CD14-positive monocyte (primary cell): ENCODE measurements around the gene TCHP. TPM values are rescaled to one million over a fixed set of nuclear protein-coding genes. Genes with fewer than 3 reads are reported as not detected.
A peak's percentile ranks its signal among the peaks of the same experiment; 100 is the strongest.

Experiments
- DNase-seq, 3 donors: peaks; one replicate each; pipeline ENCODE4 v3.0.0-alpha.2; 2011 to 2022
- H2AFZ ChIP-seq: 2 replicates; pipeline ENCODE4 v1.6.0; 2012; ENCODE audit warnings: mild to moderate bottlenecking, low read depth, low read length, inconsistent platforms; ENCODE audit not compliant: insufficient read depth, poor library complexity, severe bottlenecking
- H3K27ac ChIP-seq, 2 donors: 1 replicate in 1 of 2; 2 replicates in 1 of 2; pipeline ENCODE4 v1.5.1; 2012 to 2013; ENCODE audit warnings: low read length in 2 of 2, control low read depth in 1 of 2, inconsistent platforms in 1 of 2, low read depth in 1 of 2, mild to moderate bottlenecking in 1 of 2
- H3K27me3 ChIP-seq, 2 donors: one replicate each; pipeline versions ENCODE4 v1.6.0 to v1.6.1; 2011 to 2013; ENCODE audit warnings: low read length in 2 of 2; ENCODE audit not compliant: control insufficient read depth in 2 of 2, insufficient read depth in 2 of 2
- H3K36me3 ChIP-seq, 2 donors: replicated peaks in 1 of 2; 1 replicate in 1 of 2; 2 replicates in 1 of 2; pipeline versions ENCODE4 v1.5.1 to v1.6.1; 2012 to 2013; ENCODE audit warnings: low read length in 2 of 2, control low read depth in 1 of 2, inconsistent platforms in 1 of 2, mild to moderate bottlenecking in 1 of 2; ENCODE audit not compliant: insufficient read depth in 2 of 2, control insufficient read depth in 1 of 2
- H3K4me1 ChIP-seq, 2 donors: 1 replicate in 1 of 2; 2 replicates in 1 of 2; pipeline versions ENCODE4 v1.5.1 to v1.6.1; 2012 to 2013; ENCODE audit warnings: low read length in 2 of 2, control low read depth in 1 of 2, inconsistent platforms in 1 of 2, mild to moderate bottlenecking in 1 of 2, moderate library complexity in 1 of 2; ENCODE audit not compliant: insufficient read depth in 2 of 2, control insufficient read depth in 1 of 2
- H3K4me2 ChIP-seq: replicated peaks from 2 replicates; pipeline ENCODE3; 2012; ENCODE audit warnings: low read length, moderate library complexity, mild to moderate bottlenecking; ENCODE audit not compliant: poor library complexity, severe bottlenecking; ENCODE audit errors: extremely low read depth
- H3K4me3 ChIP-seq, 3 experiments: fragments of 200-600 bp in 1 of 3; sonication (generic) in 1 of 3; replicated peaks in 1 of 3; 1 replicate in 2 of 3; 2 replicates in 1 of 3; pipeline ENCODE4 v1.5.1; 2011 to 2013; ENCODE audit warnings: low read length in 3 of 3, mild to moderate bottlenecking in 3 of 3, control low read depth in 2 of 3, low read depth in 2 of 3, inconsistent platforms in 1 of 3, moderate library complexity in 1 of 3
- H3K79me2 ChIP-seq: 2 replicates; pipeline ENCODE4 v1.6.0; 2012; ENCODE audit warnings: mild to moderate bottlenecking, control low read depth, inconsistent platforms, low read length, moderate library complexity; ENCODE audit not compliant: insufficient read depth
- H3K9ac ChIP-seq: 2 replicates; pipeline ENCODE4 v1.6.0; 2017; ENCODE audit warnings: low read length, mild to moderate bottlenecking; ENCODE audit not compliant: insufficient read depth, poor library complexity, severe bottlenecking
- H3K9me3 ChIP-seq, 2 donors: replicated peaks in 1 of 2; 1 replicate in 1 of 2; 2 replicates in 1 of 2; pipeline versions ENCODE4 v1.5.1 to v1.6.1; 2012 to 2013; ENCODE audit warnings: low read length in 2 of 2, control low read depth in 1 of 2; ENCODE audit not compliant: control insufficient read depth in 1 of 2, insufficient read depth in 1 of 2
- H4K20me1 ChIP-seq: 2 replicates; pipeline ENCODE4 v1.6.0; 2012; ENCODE audit warnings: mild to moderate bottlenecking, low read length, control low read depth, moderate library complexity; ENCODE audit not compliant: insufficient read depth
- H3K27ac Mint-ChIP-seq, 7 donors: one replicate each; pipeline ENCODE4 v1.8.0; 2020; ENCODE audit warnings: mild to moderate bottlenecking in 7 of 7, mixed read lengths in 7 of 7, moderate library complexity in 6 of 7, inconsistent platforms in 2 of 7
- H3K27me3 Mint-ChIP-seq, 3 donors: one replicate each; pipeline ENCODE4 v1.8.0; 2021 to 2022; ENCODE audit warnings: low read depth in 3 of 3, mild to moderate bottlenecking in 3 of 3, mixed read lengths in 3 of 3, moderate library complexity in 3 of 3, inconsistent platforms in 1 of 3
- H3K36me3 Mint-ChIP-seq, 2 donors: one replicate each; pipeline ENCODE4 v1.8.0; 2020; ENCODE audit warnings: mixed read lengths in 2 of 2, inconsistent platforms in 1 of 2, mild to moderate bottlenecking in 1 of 2
- H3K4me1 Mint-ChIP-seq: one replicate; pipeline ENCODE4 v1.8.0; 2020; ENCODE audit warnings: mild to moderate bottlenecking, mixed read lengths
- H3K4me3 Mint-ChIP-seq, 2 donors: one replicate each; pipeline ENCODE4 v1.8.0; 2020; ENCODE audit warnings: mild to moderate bottlenecking in 2 of 2, mixed read lengths in 2 of 2, moderate library complexity in 1 of 2
- H3K9me3 Mint-ChIP-seq, 7 donors: one replicate each; pipeline ENCODE4 v1.8.0; 2020 to 2022; ENCODE audit warnings: mixed read lengths in 7 of 7, mild to moderate bottlenecking in 6 of 7, moderate library complexity in 6 of 7, inconsistent platforms in 2 of 7
- CTCF ChIP-seq: fragments of 200-600 bp; IDR thresholded peaks from one replicate; pipeline ENCODE4 v1.8.0; 2022; ENCODE audit warnings: antibody characterized with exemption, mild to moderate bottlenecking
- WGBS: methylation state at CpG from one replicate; pipeline ENCODE4 v1.1.5; 2013; ENCODE audit warnings: missing lambda C conversion rate; ENCODE audit not compliant: insufficient coverage; 5-methylcytosine and 5-hydroxymethylcytosine counted together
- intact Hi-C, 2 donors: fragments of 100-400 bp; cut with micrococcal nuclease; formaldehyde crosslinking; loops; one replicate each; pipeline versions ENCODE4 v1.15.0 to v1.15.1; 2023
- polyA plus RNA-seq, 3 donors: library from polyadenylated mRNA; depleted of rRNA in 1 of 3; unstranded in 2 of 3; stranded (reverse) in 1 of 3; fragments of 300-500 nt in 2 of 3; fragments of >200 nt in 1 of 3; fragmentation: Illumina TruSeq in 2 of 3; gene quantifications; 1 replicate in 2 of 3; 2 replicates in 1 of 3; pipeline ENCODE4 v1.2.3, GENCODE V29; 2012 to 2021

TCHP gene
- polyA plus RNA-seq, 3 donors: 2.6 to 24.5 (median 7.3) TPM

DNA sequence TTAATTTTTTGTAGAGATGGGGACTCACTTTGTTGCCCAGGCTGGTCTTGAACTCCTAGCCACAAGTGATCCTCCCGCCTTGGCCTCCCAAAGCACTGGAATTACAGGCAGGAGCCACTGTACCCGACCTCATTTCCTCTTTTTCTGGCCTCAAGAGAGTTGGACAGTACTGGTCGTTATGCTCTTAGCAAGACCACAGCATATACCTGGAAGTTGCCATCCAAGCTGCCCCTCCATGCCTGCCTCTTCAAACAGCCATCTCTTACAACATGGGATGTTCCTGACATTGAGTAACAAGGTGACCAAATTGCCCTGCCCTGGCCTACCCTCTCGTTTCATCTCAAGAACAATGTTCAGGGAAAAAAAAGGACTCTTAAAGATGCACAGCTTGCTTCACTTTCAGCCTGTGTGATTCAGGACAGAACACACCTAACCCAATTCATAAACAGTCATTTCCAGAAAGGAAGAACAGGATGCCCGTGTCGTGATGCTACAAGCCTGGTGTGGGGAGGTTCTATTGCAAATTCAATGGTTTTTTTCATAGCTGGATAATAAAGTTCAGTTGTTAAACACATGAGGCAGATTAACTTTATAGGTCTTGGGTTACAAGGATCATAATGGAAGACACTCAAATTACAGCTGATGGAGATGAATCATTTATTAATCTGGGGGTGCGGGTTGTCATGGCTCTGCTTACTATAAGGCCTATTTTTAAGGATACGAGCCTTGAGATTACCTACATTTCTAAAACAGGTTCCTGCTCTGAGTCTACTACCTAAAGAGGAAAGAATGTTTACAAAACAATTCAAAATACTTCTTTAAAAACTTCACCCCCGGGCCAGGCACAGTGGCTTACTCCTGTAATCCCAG lies 31.7 kb upstream of the TCHP start:
- Mint-ChIP-seq H3K36me3 (peaks cover 17 to 46% of the 10 kb centered on the region in 2 donors), H3K4me1 (peaks cover 58% of the 10 kb centered on the region), H3K9me3 (peaks cover 0 to 2% (median 0%) of the 10 kb centered on the region in 7 donors), H3K4me3 (no peak overlapping the region), H3K27ac (peak overlapping the region in 4 of 7 donors; percentile 27 to 73 (median 56)), H3K27me3 (peaks cover 0 to 2% (median 0%) of the 10 kb centered on the region in 3 donors)
- no peak overlapping the region for H3K9ac ChIP-seq
- H3K4me3 ChIP-seq: no peak overlapping the region
- no peak for DNase-seq
- no peaks in the 10 kb centered on the region for H3K27me3 ChIP-seq
- peaks cover 7 to 22% of the 10 kb centered on the region in 2 donors for H3K36me3 ChIP-seq
- peaks cover 95% of the 10 kb centered on the region for H4K20me1 ChIP-seq
- H3K79me2 ChIP-seq: peaks cover 84% of the 10 kb centered on the region
- 68% methylated on average over 4 of the region's 9 CpGs for WGBS
- intact Hi-C loops: no loop called here
- H3K4me1 ChIP-seq: peaks cover 60 to 70% of the 10 kb centered on the region in 2 donors
- H3K27ac ChIP-seq: peak overlapping the region in 1 of 2 donors; percentile 40
- H3K9me3 ChIP-seq: no peaks in the 10 kb centered on the region
- no peak overlapping the region for H2AFZ ChIP-seq
- no peak for TF ChIP-seq CTCF
- H3K4me2 ChIP-seq: no peak overlapping the region

- Mint-ChIP-seq H3K4me1 (peaks cover 50% of the 10 kb centered on the region), H3K27ac (peak overlapping the region; percentile 14 to 84 (median 64))
- no peak overlapping the region for H3K9ac ChIP-seq
Observed at GRCh38 chr12:109870648-109871047, 29.4 kb upstream of the TCHP start.

More at GRCh38 chr12:109870648-109871047, 29.4 kb upstream of the TCHP start:
- H2AFZ ChIP-seq: no peak overlapping the region
- Mint-ChIP-seq H3K9me3 (peaks cover 0 to 2% (median 0%) of the 10 kb centered on the region in 7 donors), H3K36me3 (peaks cover 25 to 59% of the 10 kb centered on the region in 2 donors), H3K4me3 (no peak overlapping the region), H3K27me3 (peaks cover 0 to 2% (median 0%) of the 10 kb centered on the region in 3 donors)
- peak in 2 of 3 donors; percentile 24 to 53 for DNase-seq
- H3K4me3 ChIP-seq: no peak overlapping the region
- H3K27me3 ChIP-seq: no peaks in the 10 kb centered on the region
- H3K27ac ChIP-seq: peak overlapping the region in 1 of 2 donors; percentile 69
- peaks cover 49 to 57% of the 10 kb centered on the region in 2 donors for H3K4me1 ChIP-seq
- H3K4me2 ChIP-seq: no peak overlapping the region
- intact Hi-C loops: loop anchor here in 1 of 2 donors (10.0 kb wide), 1 partner anchor 156 kb away; the partner anchor contains the start of gene FAM222A
- 83% methylated on average over 1 of the region's 2 CpGs for WGBS
- H3K9me3 ChIP-seq: no peaks in the 10 kb centered on the region
- peaks cover 11 to 25% of the 10 kb centered on the region in 2 donors for H3K36me3 ChIP-seq
- peaks cover 96% of the 10 kb centered on the region for H4K20me1 ChIP-seq
- no peak for TF ChIP-seq CTCF
- peaks cover 85% of the 10 kb centered on the region for H3K79me2 ChIP-seq
